ENCODE measurements around the gene FSTL5. TPM values are rescaled to one million over a fixed set of nuclear protein-coding genes. Genes with fewer than 3 reads are reported as not detected.

Gene FSTL5
- total RNA-seq, 1 experiment from 2014 or later = not detected

GRCh38 chr4:162010362-162010761, 153.4 kb downstream of the FSTL5 start:
- Histone ChIP-seq H3K4me1 (ENCODE audit: control insufficient read depth in 1 of 2, insufficient read depth in 2 of 2, low read length in 2 of 2) (no peaks in the 10 kb centered on the region), H3K9ac (ENCODE audit: low read length) (no peak overlapping the region), H3K36me3 (ENCODE audit: control insufficient read depth in 1 of 2, insufficient read depth in 2 of 2, low read length in 2 of 2) (no peaks in the 10 kb centered on the region), H4K20me1 (ENCODE audit: insufficient read depth) (no peaks in the 10 kb centered on the region), H3K9me2 (ENCODE audit: insufficient read depth) (no peaks in the 10 kb centered on the region), H3K4me2 (ENCODE audit: low read length) (no peak overlapping the region), H2AFZ (ENCODE audit: low read depth, low read length, poor library complexity, severe bottlenecking) (peak overlapping the region; percentile 42), H3K9me3 (ENCODE audit: control insufficient read depth in 1 of 2, insufficient read depth in 1 of 2, low read depth in 1 of 2, low read length in 2 of 2) (no peaks in the 10 kb centered on the region), H3K79me2 (ENCODE audit: insufficient read depth, low read length) (no peaks in the 10 kb centered on the region), H3K4me3 (replicated peaks in 1 of 2; ENCODE audit: low read depth in 1 of 2, low read length in 2 of 2) (no peak overlapping the region), H3K27ac (ENCODE audit: low read depth, low read length) (no peak overlapping the region), H3K27me3 (ENCODE audit: insufficient read depth, low read length) (no peaks in the 10 kb centered on the region)
- ChIA-PET CTCF (no interaction called here), POLR2A (no interaction called here), RAD21 (ENCODE audit: low non-redundant PET in 1 of 2, low total read pairs in 2 of 2, uncharacterized antibody in 2 of 2, unreplicated experiment in 2 of 2) (no interaction called here)
- intact Hi-C loops (cut with micrococcal nuclease) = no loop called here
- TF ChIP-seq ATF3 (IDR thresholded peaks at IDR 0.05) (no peak), ELF1 (IDR thresholded peaks at IDR 0.05; ENCODE audit: borderline replicate concordance, low read depth) (no peak), POLR2AphosphoS5 (IDR thresholded peaks at IDR 0.05; ENCODE audit: low read depth, low read length) (no peak), SP1 (IDR thresholded peaks at IDR 0.05; ENCODE audit: low read depth) (no peak), CBX3 (IDR thresholded peaks at IDR 0.05; ENCODE audit: low read depth) (no peak), EZH2phosphoT487 (IDR thresholded peaks at IDR 0.05; ENCODE audit: borderline replicate concordance) (no peak), SRF (IDR thresholded peaks at IDR 0.05; ENCODE audit: low read depth) (no peak), ZFX (IDR thresholded peaks at IDR 0.05) (no peak), CEBPB (IDR thresholded peaks at IDR 0.05; ENCODE audit: low read depth) (no peak), ZBTB33 (IDR thresholded peaks at IDR 0.05; ENCODE audit: extremely low read depth, insufficient replicate concordance, low read length) (no peak), EZH2 (IDR thresholded peaks at IDR 0.05) (no peak)
- TF ChIP-seq, protein P1, sequence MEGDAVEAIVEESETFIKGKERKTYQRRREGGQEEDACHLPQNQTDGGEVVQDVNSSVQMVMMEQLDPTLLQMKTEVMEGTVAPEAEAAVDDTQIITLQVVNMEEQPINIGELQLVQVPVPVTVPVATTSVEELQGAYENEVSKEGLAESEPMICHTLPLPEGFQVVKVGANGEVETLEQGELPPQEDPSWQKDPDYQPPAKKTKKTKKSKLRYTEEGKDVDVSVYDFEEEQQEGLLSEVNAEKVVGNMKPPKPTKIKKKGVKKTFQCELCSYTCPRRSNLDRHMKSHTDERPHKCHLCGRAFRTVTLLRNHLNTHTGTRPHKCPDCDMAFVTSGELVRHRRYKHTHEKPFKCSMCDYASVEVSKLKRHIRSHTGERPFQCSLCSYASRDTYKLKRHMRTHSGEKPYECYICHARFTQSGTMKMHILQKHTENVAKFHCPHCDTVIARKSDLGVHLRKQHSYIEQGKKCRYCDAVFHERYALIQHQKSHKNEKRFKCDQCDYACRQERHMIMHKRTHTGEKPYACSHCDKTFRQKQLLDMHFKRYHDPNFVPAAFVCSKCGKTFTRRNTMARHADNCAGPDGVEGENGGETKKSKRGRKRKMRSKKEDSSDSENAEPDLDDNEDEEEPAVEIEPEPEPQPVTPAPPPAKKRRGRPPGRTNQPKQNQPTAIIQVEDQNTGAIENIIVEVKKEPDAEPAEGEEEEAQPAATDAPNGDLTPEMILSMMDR (IDR thresholded peaks at IDR 0.05 in 2 of 3, conservative IDR thresholded peaks at IDR 0.05 in 1 of 3; ENCODE audit: borderline replicate concordance in 1 of 3, insufficient read depth in 1 of 3, low read depth in 2 of 3, low read length in 2 of 3) = no peak
- TF ChIP-seq, protein P2, sequence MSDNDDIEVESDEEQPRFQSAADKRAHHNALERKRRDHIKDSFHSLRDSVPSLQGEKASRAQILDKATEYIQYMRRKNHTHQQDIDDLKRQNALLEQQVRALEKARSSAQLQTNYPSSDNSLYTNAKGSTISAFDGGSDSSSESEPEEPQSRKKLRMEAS (IDR thresholded peaks at IDR 0.05) = no peak
- TF ChIP-seq, protein P3, sequence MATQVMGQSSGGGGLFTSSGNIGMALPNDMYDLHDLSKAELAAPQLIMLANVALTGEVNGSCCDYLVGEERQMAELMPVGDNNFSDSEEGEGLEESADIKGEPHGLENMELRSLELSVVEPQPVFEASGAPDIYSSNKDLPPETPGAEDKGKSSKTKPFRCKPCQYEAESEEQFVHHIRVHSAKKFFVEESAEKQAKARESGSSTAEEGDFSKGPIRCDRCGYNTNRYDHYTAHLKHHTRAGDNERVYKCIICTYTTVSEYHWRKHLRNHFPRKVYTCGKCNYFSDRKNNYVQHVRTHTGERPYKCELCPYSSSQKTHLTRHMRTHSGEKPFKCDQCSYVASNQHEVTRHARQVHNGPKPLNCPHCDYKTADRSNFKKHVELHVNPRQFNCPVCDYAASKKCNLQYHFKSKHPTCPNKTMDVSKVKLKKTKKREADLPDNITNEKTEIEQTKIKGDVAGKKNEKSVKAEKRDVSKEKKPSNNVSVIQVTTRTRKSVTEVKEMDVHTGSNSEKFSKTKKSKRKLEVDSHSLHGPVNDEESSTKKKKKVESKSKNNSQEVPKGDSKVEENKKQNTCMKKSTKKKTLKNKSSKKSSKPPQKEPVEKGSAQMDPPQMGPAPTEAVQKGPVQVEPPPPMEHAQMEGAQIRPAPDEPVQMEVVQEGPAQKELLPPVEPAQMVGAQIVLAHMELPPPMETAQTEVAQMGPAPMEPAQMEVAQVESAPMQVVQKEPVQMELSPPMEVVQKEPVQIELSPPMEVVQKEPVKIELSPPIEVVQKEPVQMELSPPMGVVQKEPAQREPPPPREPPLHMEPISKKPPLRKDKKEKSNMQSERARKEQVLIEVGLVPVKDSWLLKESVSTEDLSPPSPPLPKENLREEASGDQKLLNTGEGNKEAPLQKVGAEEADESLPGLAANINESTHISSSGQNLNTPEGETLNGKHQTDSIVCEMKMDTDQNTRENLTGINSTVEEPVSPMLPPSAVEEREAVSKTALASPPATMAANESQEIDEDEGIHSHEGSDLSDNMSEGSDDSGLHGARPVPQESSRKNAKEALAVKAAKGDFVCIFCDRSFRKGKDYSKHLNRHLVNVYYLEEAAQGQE (IDR thresholded peaks at IDR 0.05; ENCODE audit: low read depth) = no peak
- DNase-seq (ENCODE audit: low read depth, low spot score) = no peak
- no TSS peak for BruUV-seq (replicated peaks)
- no peak for ATAC-seq
